Mesodermal cell (in vitro differentiated cells): Measurements from ENCODE around the gene GALNT17.

Source experiments
- H3K27ac ChIP-seq: 2 replicates; pipeline ENCODE4 v1.7.0; 2013; ENCODE audit warnings: mild to moderate bottlenecking, low read depth, low read length, moderate library complexity; ENCODE audit not compliant: severe bottlenecking
- H3K36me3 ChIP-seq: 2 replicates; pipeline ENCODE4 v1.7.1; 2013; ENCODE audit warnings: mild to moderate bottlenecking, low read length, moderate library complexity; ENCODE audit not compliant: control insufficient read depth, insufficient read depth
- H3K4me1 ChIP-seq: one replicate; pipeline ENCODE4 v1.7.1; 2013; ENCODE audit warnings: mild to moderate bottlenecking, low read length; ENCODE audit not compliant: insufficient read depth, control insufficient read depth, poor library complexity, severe bottlenecking
- H3K4me3 ChIP-seq: 2 replicates; pipeline ENCODE4 v1.7.0; 2013; ENCODE audit warnings: low read length, control low read depth, mild to moderate bottlenecking; ENCODE audit not compliant: insufficient read depth, poor library complexity, severe bottlenecking; ENCODE audit errors: extremely low read depth
- H3K9me3 ChIP-seq: 2 replicates; pipeline ENCODE4 v1.7.1; 2013; ENCODE audit warnings: mild to moderate bottlenecking, low read length, moderate library complexity; ENCODE audit not compliant: control insufficient read depth
- WGBS, 2 experiments: methylation state at CpG; one replicate each; pipeline ENCODE4 v1.1.5; 2013; ENCODE audit warnings: missing lambda C conversion rate in 2 of 2; ENCODE audit not compliant: insufficient coverage in 2 of 2; 5-methylcytosine and 5-hydroxymethylcytosine counted together

GALNT17 gene

DNA sequence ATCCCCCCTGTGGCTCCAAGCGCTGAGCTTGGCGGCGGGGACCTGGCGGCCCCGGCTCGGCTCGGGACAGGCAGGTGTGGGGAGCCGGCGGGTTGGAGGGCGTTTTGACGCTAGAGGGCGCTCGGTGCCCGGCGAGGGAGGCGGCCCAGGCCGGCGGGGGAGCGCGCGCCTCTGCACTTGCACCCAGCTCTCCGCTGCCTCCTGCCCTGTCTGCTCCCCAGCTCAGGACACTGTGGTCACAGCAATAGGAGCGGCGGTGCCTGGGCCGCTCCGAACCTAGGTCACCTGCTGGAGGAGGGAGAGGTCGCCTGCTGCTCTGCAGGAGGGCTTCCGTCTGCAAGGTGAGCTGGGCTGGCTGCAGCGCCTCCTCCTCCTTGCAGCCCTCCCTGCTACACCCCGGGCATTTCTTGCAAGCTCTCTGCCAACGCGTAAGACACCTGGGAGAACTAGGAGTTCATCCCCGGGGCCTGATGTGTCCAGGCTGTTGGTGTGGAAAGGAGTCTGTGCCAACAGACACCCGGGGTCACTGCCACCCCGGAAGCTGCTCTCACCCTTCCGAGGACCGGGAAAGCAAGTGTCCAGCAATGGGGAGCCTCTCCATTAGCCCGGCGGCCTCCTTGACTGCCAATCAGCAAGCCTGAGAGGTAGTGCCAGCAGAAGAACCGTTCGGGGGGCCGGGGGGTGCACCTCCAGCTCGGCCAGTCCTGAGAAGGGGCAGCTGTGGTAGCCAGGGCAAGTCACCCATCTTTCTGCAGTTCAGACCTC, 620.4 kb downstream of the GALNT17 start:
- Histone ChIP-seq H3K27ac (no peak overlapping the region), H3K4me3 (no peak overlapping the region)

GRCh38 chr7:71753236-71753635, 621.3 kb downstream of the GALNT17 start:
- Histone ChIP-seq H3K9me3 (peaks cover 16% of the 10 kb centered on the region), H3K4me1 (no peaks in the 10 kb centered on the region), H3K27ac (no peak overlapping the region), H3K36me3 (no peaks in the 10 kb centered on the region), H3K4me3 (no peak overlapping the region)
- 93 to 100% methylated on average over 2 of the region's 2 CpGs for WGBS, 2 experiments

More for the DNA sequence above, 620.4 kb downstream of the GALNT17 start:
- Histone ChIP-seq H3K4me1 (no peaks in the 10 kb centered on the region), H3K9me3 (peaks cover 16% of the 10 kb centered on the region), H3K36me3 (no peaks in the 10 kb centered on the region)
- 13 to 19% methylated on average over 15 to 25 of the region's 43 CpGs for WGBS, 2 experiments

GRCh38 chr7:71753956-71754664, 622.2 kb downstream of the GALNT17 start:
- Histone ChIP-seq H3K9me3 (peaks cover 11% of the 10 kb centered on the region), H3K4me3 (no peak overlapping the region), H3K36me3 (no peaks in the 10 kb centered on the region), H3K27ac (no peak overlapping the region), H3K4me1 (no peaks in the 10 kb centered on the region)
- 80 to 94% methylated on average over 6 to 8 of the region's 9 CpGs for WGBS, 2 experiments

- Histone ChIP-seq H3K36me3 (no peaks in the 10 kb centered on the region), H3K9me3 (peaks cover 8% of the 10 kb centered on the region), H3K4me3 (no peak overlapping the region), H3K27ac (no peak overlapping the region), H3K4me1 (no peaks in the 10 kb centered on the region)
- WGBS, 2 experiments, result 80 to 97% methylated on average over 3 of the region's 4 CpGs
These were observed 622.9 kb downstream of the GALNT17 start for GRCh38 chr7:71754828-71755227.

DNA sequence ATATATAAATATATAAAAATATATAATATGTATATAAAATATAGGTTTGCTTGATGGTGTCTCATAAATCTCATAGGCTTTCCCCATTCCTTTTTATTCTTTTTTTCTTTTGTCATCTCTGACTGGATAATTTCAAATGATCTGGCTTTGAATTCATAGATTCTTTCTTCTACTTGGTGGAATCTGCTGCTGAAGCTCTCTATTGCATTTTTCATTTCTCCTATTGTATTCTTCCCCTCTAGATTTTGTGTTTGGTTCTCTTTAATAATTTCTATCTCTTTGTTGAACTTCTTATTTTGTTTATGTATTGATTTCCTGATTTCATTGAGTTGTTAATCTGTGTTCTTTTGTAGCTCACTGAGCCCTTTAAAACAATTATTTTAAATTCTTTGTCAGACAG, 629.4 kb downstream of the GALNT17 start:
- Histone ChIP-seq H3K27ac (no peak overlapping the region), H3K4me3 (no peak overlapping the region), H3K36me3 (no peaks in the 10 kb centered on the region), H3K4me1 (no peaks in the 10 kb centered on the region), H3K9me3 (no peaks in the 10 kb centered on the region)
